ENCODE measurements around the gene SERPINE1.

SERPINE1 gene

GRCh38 chr7:101156866-101157589 lies 30.1 kb downstream of the SERPINE1 start:
- TF ChIP-seq JUND (IDR thresholded peaks at IDR 0.05; ENCODE audit: low read depth), result no peak
- in situ Hi-C loops (cut with HindIII; ENCODE audit: low pct_unique_long_range_greater_than_20kb, low sequenced_read_pairs), result no loop called here
- no peak for DNase-seq (ENCODE audit: low read depth in 1 of 2, low spot score in 1 of 2)

- in situ Hi-C loops (cut with HindIII; ENCODE audit: low pct_unique_long_range_greater_than_20kb, low sequenced_read_pairs), result no loop called here
- DNase-seq (ENCODE audit: low read depth in 1 of 2, low spot score in 1 of 2), result no peak
- no peak for TF ChIP-seq JUND (IDR thresholded peaks at IDR 0.05; ENCODE audit: low read depth)
These were observed 33.1 kb downstream of the SERPINE1 start for GRCh38 chr7:101159696-101160674.

- in situ Hi-C loops (cut with HindIII; ENCODE audit: low pct_unique_long_range_greater_than_20kb, low sequenced_read_pairs), result no loop called here
- no peak for TF ChIP-seq JUND (IDR thresholded peaks at IDR 0.05; ENCODE audit: low read depth)
- no peak for DNase-seq (ENCODE audit: low read depth in 1 of 2, low spot score in 1 of 2)
These were observed 34.0 kb downstream of the SERPINE1 start for GRCh38 chr7:101160910-101161309.

GRCh38 chr7:101161692-101162471 lies 35.0 kb downstream of the SERPINE1 start:
- in situ Hi-C loops (cut with HindIII; ENCODE audit: low pct_unique_long_range_greater_than_20kb, low sequenced_read_pairs), result no loop called here
- TF ChIP-seq JUND (IDR thresholded peaks at IDR 0.05; ENCODE audit: low read depth), result no peak
- peak in 1 of 2 experiments; percentile 47 for DNase-seq (ENCODE audit: low read depth in 1 of 2, low spot score in 1 of 2)

- TF ChIP-seq JUND (IDR thresholded peaks at IDR 0.05; ENCODE audit: low read depth), result no peak
- in situ Hi-C loops (cut with HindIII; ENCODE audit: low pct_unique_long_range_greater_than_20kb, low sequenced_read_pairs), result no loop called here
- peak; percentile 62 to 73 for DNase-seq (ENCODE audit: low read depth in 1 of 2, low spot score in 1 of 2)
These were observed 35.8 kb downstream of the SERPINE1 start for GRCh38 chr7:101162551-101163278.

GRCh38 chr7:101163279-101164070 lies 36.6 kb downstream of the SERPINE1 start:
- peak in 1 of 2 experiments; percentile 59 for DNase-seq (ENCODE audit: low read depth in 1 of 2, low spot score in 1 of 2)
- no peak for TF ChIP-seq JUND (IDR thresholded peaks at IDR 0.05; ENCODE audit: low read depth)
- in situ Hi-C loops (cut with HindIII; ENCODE audit: low pct_unique_long_range_greater_than_20kb, low sequenced_read_pairs), result no loop called here

- in situ Hi-C loops (cut with HindIII; ENCODE audit: low pct_unique_long_range_greater_than_20kb, low sequenced_read_pairs), result no loop called here
- DNase-seq (ENCODE audit: low read depth in 1 of 2, low spot score in 1 of 2), result peak in 1 of 2 experiments; percentile 60
- no peak for TF ChIP-seq JUND (IDR thresholded peaks at IDR 0.05; ENCODE audit: low read depth)
These were observed 37.4 kb downstream of the SERPINE1 start for GRCh38 chr7:101164071-101164840.

GRCh38 chr7:101165075-101165957 lies 38.4 kb downstream of the SERPINE1 start, which contains the start of gene VGF:
TSS of gene VGF (minus strand) at chr7:101165569. CDS start at chr7:101164843, 726 bp downstream.
- DNase-seq (ENCODE audit: low read depth in 1 of 2, low spot score in 1 of 2), result peak; percentile 90 to 95
- TF ChIP-seq JUND (IDR thresholded peaks at IDR 0.05; ENCODE audit: low read depth), result no peak
- in situ Hi-C loops (cut with HindIII; ENCODE audit: low pct_unique_long_range_greater_than_20kb, low sequenced_read_pairs), result no loop called here

- DNase-seq (ENCODE audit: low read depth in 1 of 2, low spot score in 1 of 2), result no peak
- in situ Hi-C loops (cut with HindIII; ENCODE audit: low pct_unique_long_range_greater_than_20kb, low sequenced_read_pairs), result no loop called here
- TF ChIP-seq JUND (IDR thresholded peaks at IDR 0.05; ENCODE audit: low read depth), result no peak
These were observed 39.2 kb downstream of the SERPINE1 start for GRCh38 chr7:101165958-101166647.

All from T47D (cell line).